GM12878 (cell line): ENCODE measurements around the gene SERINC1. TPM values are rescaled to one million over a fixed set of nuclear protein-coding genes. Genes with fewer than 3 reads are reported as not detected.

ENCODE experiments used
- CBX3 ChIP-seq: fragments of 200-600 bp; sonication (generic); IDR thresholded peaks from 2 replicates; pipeline ENCODE4 v1.6.1; 2016; ENCODE audit warnings: low read depth, borderline replicate concordance
- CHD1 ChIP-seq: IDR thresholded peaks from 2 replicates; pipeline ENCODE4 v1.6.1; 2012; ENCODE audit warnings: low read depth, low read length, improper control_type of control experiment
- CHD4 ChIP-seq: fragments of 200-600 bp; sonication (generic); IDR thresholded peaks from 2 replicates; pipeline ENCODE4 v1.6.1; 2016; ENCODE audit warnings: mild to moderate bottlenecking
- CREM ChIP-seq: IDR thresholded peaks from 2 replicates; pipeline ENCODE4 v1.6.1; 2014; ENCODE audit warnings: antibody characterized with exemption, low read depth
- IRF3 ChIP-seq: fragments of 450-650 bp; IDR thresholded peaks from 2 replicates; pipeline ENCODE4 v1.6.1; 2014; ENCODE audit warnings: mild to moderate bottlenecking
- MXI1 ChIP-seq: fragments of 150-350 bp; IDR thresholded peaks from 2 replicates; pipeline ENCODE4 v1.6.1; 2011; ENCODE audit warnings: low read depth, mild to moderate bottlenecking, inconsistent platforms, low read length, improper control_type of control experiment
- MYC ChIP-seq: IDR thresholded peaks from 2 replicates; pipeline ENCODE4 v1.6.1; 2011; ENCODE audit warnings: mild to moderate bottlenecking, low read length, moderate library complexity, inconsistent platforms; ENCODE audit not compliant: insufficient read depth, insufficient replicate concordance, insufficient read length, severe bottlenecking
- NR2C2 ChIP-seq: IDR thresholded peaks from 2 replicates; pipeline ENCODE4 v1.6.1; 2011; ENCODE audit warnings: borderline replicate concordance, low read depth; ENCODE audit not compliant: control insufficient read depth, insufficient read length
- PAX8 ChIP-seq: fragments of 450-650 bp; IDR thresholded peaks from 2 replicates; pipeline ENCODE4 v1.6.1; 2017; ENCODE audit warnings: mild to moderate bottlenecking, moderate library complexity
- PML ChIP-seq: IDR thresholded peaks from 2 replicates; pipeline ENCODE4 v1.6.1; 2012; ENCODE audit warnings: low read length, inconsistent platforms
- POLR2AphosphoS2 ChIP-seq: IDR thresholded peaks from 2 replicates; pipeline ENCODE4 v1.6.1; 2011; ENCODE audit warnings: low read depth, mild to moderate bottlenecking, low read length, improper control_type of control experiment, moderate library complexity
- POLR2AphosphoS5 ChIP-seq: IDR thresholded peaks from 2 replicates; pipeline ENCODE4 v1.6.1; 2011; ENCODE audit warnings: mild to moderate bottlenecking, low read length, inconsistent platforms
- RAD21 ChIP-seq: IDR thresholded peaks from 2 replicates; pipeline ENCODE4 v1.6.1; 2011; ENCODE audit warnings: mild to moderate bottlenecking, low read depth, low read length, moderate library complexity; ENCODE audit not compliant: insufficient read depth
- RELB ChIP-seq: fragments of 450-650 bp; IDR thresholded peaks from 2 replicates; pipeline ENCODE4 v1.6.1; 2017; ENCODE audit warnings: low read depth, mild to moderate bottlenecking, moderate library complexity
- RUNX3 ChIP-seq: IDR thresholded peaks from 2 replicates; pipeline ENCODE4 v1.6.1; 2012; ENCODE audit warnings: low read length, inconsistent platforms
- SPI1 ChIP-seq: IDR thresholded peaks from 2 replicates; pipeline ENCODE4 v1.6.1; 2011; ENCODE audit warnings: low read depth, mild to moderate bottlenecking, low read length, moderate library complexity, borderline replicate concordance; ENCODE audit not compliant: insufficient read depth
- STAT3 ChIP-seq: IDR thresholded peaks from 2 replicates; pipeline ENCODE4 v1.6.1; 2011; ENCODE audit warnings: low read depth, low read length, improper control_type of control experiment
- SUPT20H ChIP-seq: IDR thresholded peaks from 2 replicates; pipeline ENCODE4 v1.6.1; 2011; ENCODE audit warnings: low read depth, mild to moderate bottlenecking, low read length, moderate library complexity, borderline replicate concordance; ENCODE audit not compliant: control insufficient read depth
- TARDBP ChIP-seq: IDR thresholded peaks from 2 replicates; pipeline ENCODE4 v1.6.1; 2016; ENCODE audit warnings: borderline replicate concordance
- TBL1XR1 ChIP-seq: IDR thresholded peaks from 2 replicates; pipeline ENCODE4 v1.6.1; 2012; ENCODE audit warnings: low read depth, low read length, improper control_type of control experiment
- USF1 ChIP-seq: IDR thresholded peaks from 2 replicates; pipeline ENCODE4 v1.6.1; 2011; ENCODE audit warnings: borderline replicate concordance, low read depth, mild to moderate bottlenecking, moderate library complexity, mixed read lengths, low read length; ENCODE audit not compliant: insufficient read depth; ENCODE audit errors: extremely low read length
- ZBTB40 ChIP-seq: fragments of 450-650 bp; IDR thresholded peaks from 2 replicates; pipeline ENCODE4 v1.6.1; 2016; ENCODE audit warnings: mild to moderate bottlenecking, moderate library complexity, borderline replicate concordance
- polyA plus RNA-seq, 11 experiments: library from polyadenylated mRNA; depleted of rRNA in 4 of 11; unstranded in 6 of 11; stranded (reverse) in 5 of 11; fragments of >200 nt; fragmentation: Nextera tagmentation in 4 of 11; fragmentation: Illumina TruSeq in 1 of 11; extraction: Ambion mirVana in 4 of 11; extraction: Trizol in 1 of 11; gene quantifications; 1 replicate in 1 of 11; 2 replicates in 10 of 11; pipeline versions ENCODE4 v1.2.1 to v1.2.3, GENCODE V29; 2011 to 2016; ENCODE audit warnings: inconsistent platforms in 2 of 11, missing spikeins in 2 of 11, low read depth in 1 of 11
- total RNA-seq, 4 experiments: library from RNA; depleted of rRNA in 3 of 4; stranded (reverse); fragments of >200 nt in 3 of 4; fragmentation: Illumina TruSeq in 1 of 4; extraction: Trizol in 1 of 4; gene quantifications; 2 replicates each; pipeline versions ENCODE4 v1.2.1 to v1.2.3, GENCODE V29; 2013 to 2021

Gene SERINC1
- total and polyA plus RNA-seq, 10 of the 15 experiments (the other 5 are each of a cell fraction or from before 2014, with no cell fraction given), result 18.5 to 45.7 (median 31.1) TPM

GRCh38 chr6:122471107-122472021, at the start of gene SERINC1 (continued):
- TF ChIP-seq RELB (peak; percentile 52; the same call in 1 of the 2 replicates), MXI1 (peak; percentile 57), CREM (peak; percentile 93), RUNX3 (peak; percentile 54), POLR2AphosphoS5 (peak; percentile 98), CHD4 (no peak), SPI1 (peak; percentile 63; the same call in 1 of the 2 replicates), MYC (no peak), TARDBP (no peak), RAD21 (no peak), USF1 (no peak), CBX3 (no peak), POLR2AphosphoS2 (peak; percentile 78), NR2C2 (no peak), SUPT20H (no peak), TBL1XR1 (no peak), STAT3 (no peak), ZBTB40 (peak; percentile 88), IRF3 (no peak), PAX8 (no peak), CHD1 (no peak), PML (peak; percentile 95)
